H1 (cell line): Measurements from ENCODE around the gene SMTNL2. TPM values are rescaled to one million over a fixed set of nuclear protein-coding genes. Genes with fewer than 3 reads are reported as not detected.

Experiments
- CTCF ChIA-PET: fragments of 300-600 bp; sonication (Branson Sonifier 250); formaldehyde crosslinking; loops from one replicate; lab custom pipeline; 2021; ENCODE audit not compliant: partially characterized antibody; lab: Charles Lee
- POLR2A ChIA-PET: fragments of 300-600 bp; sonication (Branson Sonifier 250); formaldehyde crosslinking; loops from one replicate; lab custom pipeline; 2021; ENCODE audit warnings: inconsistent platforms; ENCODE audit not compliant: partially characterized antibody; lab: Charles Lee
- DNase-seq, 2 experiments: peaks; one replicate each; pipeline versions ENCODE4 v3.0.0 to v3.0.0-alpha.2; 2010 to 2022; ENCODE audit warnings: low spot score in 2 of 2, low read depth in 1 of 2, mixed read lengths in 1 of 2
- FAIRE-seq: peaks from 2 replicates; lab custom pipeline; 2011; peaks lifted over from hg19 to GRCh38; lab: Jason Lieb, UNC
- H2AFZ ChIP-seq: 2 replicates; pipeline ENCODE4 v1.8.1; 2012; ENCODE audit warnings: low read length, inconsistent platforms
- H2AK5ac ChIP-seq: 2 replicates; pipeline ENCODE4 v1.6.1; 2013; ENCODE audit warnings: low read depth, low read length
- H2BK120ac ChIP-seq: replicated peaks from 2 replicates; pipeline ENCODE3; 2013; ENCODE audit warnings: low read depth, low read length, inconsistent platforms
- H2BK12ac ChIP-seq: 2 replicates; pipeline ENCODE4 v1.6.1; 2013; ENCODE audit warnings: low read depth, low read length
- H2BK15ac ChIP-seq: 2 replicates; pipeline ENCODE4 v1.6.1; 2013; ENCODE audit warnings: low read length
- H2BK20ac ChIP-seq: 2 replicates; pipeline ENCODE4 v1.6.1; 2013; ENCODE audit warnings: low read length
- H2BK5ac ChIP-seq: 2 replicates; pipeline ENCODE4 v1.6.1; 2013; ENCODE audit warnings: low read depth, low read length
- H3K14ac ChIP-seq: 2 replicates; pipeline ENCODE4 v1.6.1; 2013; ENCODE audit warnings: inconsistent platforms; ENCODE audit not compliant: insufficient read length
- H3K18ac ChIP-seq: 2 replicates; pipeline ENCODE4 v1.6.1; 2013; ENCODE audit warnings: low read length; ENCODE audit errors: extremely low read depth
- H3K23ac ChIP-seq: 2 replicates; pipeline ENCODE4 v1.6.1; 2013; ENCODE audit warnings: inconsistent platforms; ENCODE audit not compliant: insufficient read length
- H3K23me2 ChIP-seq: 2 replicates; pipeline ENCODE4 v1.6.1; 2013; ENCODE audit warnings: low read depth, low read length
- H3K27ac ChIP-seq: 2 replicates; pipeline ENCODE4 v1.6.1; 2011; ENCODE audit warnings: low read depth, low read length, inconsistent platforms
- H3K27me3 ChIP-seq, 4 experiments: replicated peaks in 1 of 4; 1 replicate in 1 of 4; 2 replicates in 3 of 4; pipeline versions ENCODE4 v1.6.1 to v1.8.1; 2011 to 2013; ENCODE audit warnings: low read length in 3 of 4, mild to moderate bottlenecking in 3 of 4, inconsistent platforms in 2 of 4, mixed read lengths in 2 of 4, moderate library complexity in 1 of 4; ENCODE audit not compliant: control insufficient read depth in 3 of 4, insufficient read depth in 3 of 4; ENCODE audit errors: extremely low read depth in 1 of 4
- H3K36me3 ChIP-seq, 4 experiments: 2 replicates each; pipeline versions ENCODE4 v1.6.1 to v1.8.1; 2011 to 2013; ENCODE audit warnings: mild to moderate bottlenecking in 4 of 4, low read length in 3 of 4, moderate library complexity in 2 of 4, control low read depth in 1 of 4, inconsistent platforms in 1 of 4; ENCODE audit not compliant: insufficient read depth in 4 of 4, control insufficient read depth in 2 of 4
- H3K4ac ChIP-seq: replicated peaks from 2 replicates; pipeline ENCODE3; 2013; ENCODE audit warnings: low read length, low read depth, mixed read lengths, inconsistent platforms; ENCODE audit not compliant: insufficient read length
- H3K4me1 ChIP-seq, 4 experiments: replicated peaks in 1 of 4; 1 replicate in 1 of 4; 2 replicates in 3 of 4; pipeline versions ENCODE4 v1.6.1 to v1.8.1; 2011 to 2013; ENCODE audit warnings: low read length in 3 of 4, inconsistent platforms in 2 of 4, mixed read lengths in 1 of 4; ENCODE audit not compliant: insufficient read depth in 4 of 4, control insufficient read depth in 3 of 4
- H3K4me2 ChIP-seq, 2 experiments: 2 replicates each; pipeline versions ENCODE4 v1.6.1 to v1.8.1; 2011 to 2013; ENCODE audit warnings: low read depth in 2 of 2, low read length in 2 of 2, control low read depth in 1 of 2, inconsistent platforms in 1 of 2, mild to moderate bottlenecking in 1 of 2; ENCODE audit not compliant: insufficient read depth in 1 of 2
- H3K4me3 ChIP-seq, 4 experiments: fragments of 200-600, 300-600 bp in 1 of 4; sonication (generic), shearing (Covaris generic), sonication (Bioruptor Twin) in 1 of 4; 2 replicates each; pipeline versions ENCODE4 v1.5.1 to v1.8.1; 2011 to 2016; ENCODE audit warnings: low read length in 4 of 4, low read depth in 3 of 4, control low read depth in 2 of 4, inconsistent platforms in 2 of 4, mild to moderate bottlenecking in 2 of 4, mixed read lengths in 1 of 4, moderate library complexity in 1 of 4; ENCODE audit not compliant: insufficient read depth in 2 of 4; ENCODE audit errors: extremely low read depth in 1 of 4
- H3K56ac ChIP-seq: replicated peaks from 2 replicates; pipeline ENCODE3; 2013; ENCODE audit warnings: low read depth, mild to moderate bottlenecking, mixed read lengths, low read length, inconsistent platforms; ENCODE audit not compliant: insufficient read length
- H3K79me1 ChIP-seq: 2 replicates; pipeline ENCODE4 v1.6.1; 2013; ENCODE audit warnings: low read depth, low read length, control low read depth
- H3K79me2 ChIP-seq, 2 experiments: 2 replicates each; pipeline versions ENCODE4 v1.6.1 to v1.8.1; 2012 to 2013; ENCODE audit warnings: low read length in 2 of 2, mild to moderate bottlenecking in 2 of 2, inconsistent platforms in 1 of 2; ENCODE audit not compliant: insufficient read depth in 2 of 2, control insufficient read depth in 1 of 2
- H3K9ac ChIP-seq, 4 experiments: replicated peaks in 1 of 4; 1 replicate in 1 of 4; 2 replicates in 3 of 4; pipeline versions ENCODE4 v1.6.1 to v1.8.1; 2011 to 2013; ENCODE audit warnings: low read depth in 3 of 4, low read length in 3 of 4, control low read depth in 2 of 4, mild to moderate bottlenecking in 2 of 4, moderate library complexity in 2 of 4, inconsistent platforms in 1 of 4; ENCODE audit errors: extremely low read depth in 1 of 4
- H3K9me3 ChIP-seq, 2 experiments: 2 replicates each; pipeline versions ENCODE4 v1.6.1 to v1.8.1; 2012 to 2013; ENCODE audit warnings: mild to moderate bottlenecking in 2 of 2, moderate library complexity in 2 of 2, control low read depth in 1 of 2, inconsistent platforms in 1 of 2, low read depth in 1 of 2, low read length in 1 of 2, mixed read lengths in 1 of 2; ENCODE audit not compliant: insufficient read depth in 2 of 2
- H4K20me1 ChIP-seq, 2 experiments: replicated peaks in 1 of 2; 2 replicates each; pipeline versions ENCODE3 to v1.8.1; 2011 to 2013; ENCODE audit warnings: inconsistent platforms in 2 of 2, low read length in 2 of 2, mild to moderate bottlenecking in 1 of 2; ENCODE audit not compliant: insufficient read depth in 2 of 2, control insufficient read depth in 1 of 2
- H4K5ac ChIP-seq: 2 replicates; pipeline ENCODE4 v1.6.1; 2013; ENCODE audit warnings: low read length, low read depth, mixed read lengths, inconsistent platforms; ENCODE audit not compliant: insufficient read length
- H4K8ac ChIP-seq: 2 replicates; pipeline ENCODE4 v1.8.0; 2013; ENCODE audit warnings: mild to moderate bottlenecking, moderate library complexity, low read length, inconsistent platforms; ENCODE audit not compliant: insufficient read depth; ENCODE audit errors: extremely low read depth
- H4K91ac ChIP-seq: replicated peaks from 2 replicates; pipeline ENCODE3; 2013; ENCODE audit warnings: low read length, mixed read lengths, inconsistent platforms; ENCODE audit not compliant: insufficient read length
- ASH2L ChIP-seq: fragments of 200-600, 300-600 bp; sonication (generic); IDR thresholded peaks from one replicate; pipeline ENCODE4 v1.7.1; 2017; ENCODE audit warnings: low read length
- CBX5 ChIP-seq: fragments of 300-800, 300-1000 bp; sonication (generic); IDR thresholded peaks from 2 replicates; pipeline ENCODE4 v1.7.1; 2016; ENCODE audit warnings: antibody characterized with exemption, low read length, low read depth
- JUN ChIP-seq: IDR thresholded peaks from 2 replicates; pipeline ENCODE4 v1.6.1; 2011; ENCODE audit warnings: low read depth, mild to moderate bottlenecking, improper control_type of control experiment, low read length
- NANOG ChIP-seq: IDR thresholded peaks from 2 replicates; pipeline ENCODE4 v1.6.1; 2011; ENCODE audit warnings: low read length, low read depth, mild to moderate bottlenecking, inconsistent platforms; ENCODE audit not compliant: insufficient read depth, poor library complexity, severe bottlenecking
- RFX5 ChIP-seq: IDR thresholded peaks from 2 replicates; pipeline ENCODE4 v1.6.1; 2011; ENCODE audit warnings: low read depth, low read length, improper control_type of control experiment, borderline replicate concordance
- SAP30 ChIP-seq: fragments of 300-600 bp; sonication (generic); IDR thresholded peaks from 2 replicates; pipeline ENCODE4 v1.7.1; 2012; ENCODE audit warnings: low read length, moderate library complexity, mild to moderate bottlenecking, inconsistent platforms; ENCODE audit not compliant: insufficient read depth, insufficient replicate concordance
- WGBS, 2 experiments: shearing (Covaris generic) in 1 of 2; methylation state at CpG; one replicate each; pipeline versions ENCODE4 v1.1.6 to v1.1.7; 2013 to 2015; ENCODE audit warnings: low lambda C conversion rate in 2 of 2, mixed read lengths in 2 of 2, inconsistent platforms in 1 of 2, low coverage in 1 of 2, missing lambda C conversion rate in 1 of 2; ENCODE audit not compliant: insufficient replicate concordance in 2 of 2, insufficient coverage in 1 of 2, insufficient read length in 1 of 2; ENCODE audit errors: extremely low coverage in 1 of 2, missing lambda C conversion rate in 1 of 2; 5-methylcytosine and 5-hydroxymethylcytosine counted together
- polyA plus RNA-seq, 7 experiments: library from polyadenylated mRNA; depleted of rRNA in 3 of 7; stranded (reverse) in 5 of 7; unstranded in 2 of 7; fragments of >200 nt in 5 of 7; fragments of 200-250 nt in 2 of 7; gene quantifications; 1 replicate in 5 of 7; 2 replicates in 1 of 7; 4 replicates in 1 of 7; pipeline versions ENCODE4 v1.2.1 to v1.2.3, GENCODE V29; 2011 to 2013; ENCODE audit warnings: missing spikeins in 2 of 7, mixed read lengths in 2 of 7
- total RNA-seq: library from RNA; stranded (reverse); fragmentation: NEBNext Ultra II Directional; extraction: Animal tissue kit (Norgen Biotek cat#: 25700); gene quantifications from 2 replicates; pipeline ENCODE4 v1.2.1, GENCODE V29; 2021

The SMTNL2 gene
- total and polyA plus RNA-seq, 2 of the 8 experiments (the other 6 are each of a cell fraction or from before 2014, with no cell fraction given), result 3.6 to 4.5 TPM

DNA sequence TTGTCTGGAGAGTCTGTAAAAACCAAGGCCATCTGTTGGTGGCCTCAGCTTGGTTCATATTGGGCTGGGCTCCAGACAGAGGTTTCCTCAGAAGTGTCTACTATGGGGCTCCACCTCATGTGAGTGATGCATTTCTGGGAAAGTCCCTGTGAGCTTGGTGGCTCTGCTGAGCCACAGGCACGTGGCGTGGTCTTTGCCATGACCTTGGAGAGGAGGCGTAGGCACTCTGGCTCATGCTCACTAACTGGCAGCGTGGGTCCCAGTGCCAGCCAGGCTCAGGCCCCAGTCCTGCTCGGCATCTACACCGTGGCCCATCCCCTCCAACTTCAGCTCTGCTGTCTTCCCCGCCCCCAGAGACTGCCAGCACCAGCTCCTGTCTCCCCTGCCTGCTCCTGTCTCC is 10.7 kb upstream of the SMTNL2 start:
- Histone ChIP-seq H2AK5ac (no peak overlapping the region), H3K27me3 (no peaks in the 10 kb centered on the region), H3K23ac (no peak overlapping the region), H3K9me3 (no peaks in the 10 kb centered on the region), H4K8ac (no peak overlapping the region; the same call in 1 of the 2 replicates), H3K79me1 (no peaks in the 10 kb centered on the region), H3K9ac (no peak overlapping the region), H3K4me3 (no peak overlapping the region), H2AFZ (no peak overlapping the region; the same call in 1 of the 2 replicates), H2BK5ac (no peak overlapping the region), H4K20me1 (no peaks in the 10 kb centered on the region), H3K14ac (no peak overlapping the region), H3K4me1 (peaks cover 9 to 21% (median 16%) of the 10 kb centered on the region in 4 experiments), H3K23me2 (no peaks in the 10 kb centered on the region; the same call in 1 of the 2 replicates), H3K36me3 (no peaks in the 10 kb centered on the region), H2BK120ac (no peak overlapping the region), H3K56ac (no peak overlapping the region), H4K91ac (no peak overlapping the region), H3K4me2 (no peak overlapping the region), H4K5ac (no peak overlapping the region), H3K18ac (no peak overlapping the region), H2BK12ac (no peak overlapping the region), H3K79me2 (no peaks in the 10 kb centered on the region), H3K4ac (no peak overlapping the region), H2BK15ac (peak overlapping the region; percentile 92; the same call in 1 of the 2 replicates), H2BK20ac (no peak overlapping the region), H3K27ac (no peak overlapping the region)
- WGBS, 2 experiments, result 90% methylated on average over 7 of the region's 7 CpGs; no CpG with 5 or more reads in 1 of the 2 experiments
- CTCF ChIA-PET, result interaction anchor here (0.7 to 1.6 kb wide), 4 partner anchors 8 to 51 kb away, joined by 3 to 4 read pairs (median 4); partner anchors contain the start of gene SMTNL2
- no peak for DNase-seq
- no peak for FAIRE-seq
- TF ChIP-seq SAP30 (no peak), NANOG (no peak), ASH2L (no peak), RFX5 (no peak), JUN (no peak), CBX5 (no peak)
- POLR2A ChIA-PET, result no interaction called here
